HG03439 (cell line): ENCODE results near the gene FNDC1.

Source experiments
- ATAC-seq: cut with Tn5 transposase; IDR thresholded peaks from one replicate; pipeline ENCODE4 v1.9.1; 2021; ENCODE audit warnings: mild to moderate bottlenecking, moderate library complexity; ENCODE audit not compliant: unreplicated experiment

FNDC1 gene

GRCh38 chr6:159305159-159305558 lies 136.0 kb downstream of the FNDC1 start:
- no peak for ATAC-seq

- ATAC-seq, result no peak
Measured at GRCh38 chr6:159305804-159306537, 136.8 kb downstream of the FNDC1 start.

- ATAC-seq, result no peak
Measured at GRCh38 chr6:159307246-159307790, 138.1 kb downstream of the FNDC1 start.

- no peak for ATAC-seq
Measured at GRCh38 chr6:159308198-159308597, 139.0 kb downstream of the FNDC1 start.

GRCh38 chr6:159309723-159310122 lies 140.5 kb downstream of the FNDC1 start:
- no peak for ATAC-seq

- ATAC-seq, result no peak
Measured at GRCh38 chr6:159311618-159312017, 142.4 kb downstream of the FNDC1 start.

- ATAC-seq, result no peak
Measured at GRCh38 chr6:159312206-159312605, 143.0 kb downstream of the FNDC1 start.

GRCh38 chr6:159313018-159313417 lies 143.8 kb downstream of the FNDC1 start:
- no peak for ATAC-seq

GRCh38 chr6:159315562-159315961 lies 146.4 kb downstream of the FNDC1 start:
- ATAC-seq, result no peak

- no peak for ATAC-seq
Measured at GRCh38 chr6:159317430-159317829, 148.2 kb downstream of the FNDC1 start.

GRCh38 chr6:159321267-159321666 lies 152.1 kb downstream of the FNDC1 start:
- ATAC-seq, result no peak
